HG03354 (cell line): Measurements from ENCODE around the gene PDE12.
"Not testable (repeated sequence)": the region's sequence is repeated elsewhere in the genome, so short reads cannot be mapped to it uniquely, and the experiment has no call there.

Experiments
- ATAC-seq: cut with Tn5 transposase; IDR thresholded peaks from one replicate; pipeline ENCODE4 v1.9.1; 2021; ENCODE audit warnings: mild to moderate bottlenecking; ENCODE audit not compliant: unreplicated experiment, poor library complexity, severe bottlenecking

PDE12 gene

GRCh38 chr3:57582474-57583168, 26.5 kb downstream of the PDE12 start:
- no peak for ATAC-seq

GRCh38 chr3:57583544-57583943, 27.5 kb downstream of the PDE12 start:
- ATAC-seq: no peak

- ATAC-seq: no peak
These were observed 30.7 kb downstream of the PDE12 start for GRCh38 chr3:57586778-57587177.

- no peak for ATAC-seq
These were observed 31.8 kb downstream of the PDE12 start for GRCh38 chr3:57587905-57588304.

GRCh38 chr3:57592306-57592705, 36.2 kb downstream of the PDE12 start:
- ATAC-seq: no peak

- ATAC-seq: no peak
These were observed 38.1 kb downstream of the PDE12 start for GRCh38 chr3:57594144-57594543.

- ATAC-seq: no peak
These were observed 38.5 kb downstream of the PDE12 start for GRCh38 chr3:57594576-57594975.

GRCh38 chr3:57596495-57597126, 40.5 kb downstream of the PDE12 start:
- no peak for ATAC-seq

GRCh38 chr3:57597127-57597923, 41.3 kb downstream of the PDE12 start, which contains the start of gene ARF4:
Gene ARF4 (minus strand): TSS chr3:57597344. CDS start chr3:57597140, 204 bp downstream.
- ATAC-seq: peak; percentile 94

- ATAC-seq: no peak
These were observed 42.8 kb downstream of the PDE12 start for GRCh38 chr3:57598765-57599360.

GRCh38 chr3:57600195-57600594, 44.1 kb downstream of the PDE12 start:
- no peak for ATAC-seq

GRCh38 chr3:57604971-57605370, 48.9 kb downstream of the PDE12 start:
- ATAC-seq: no peak

- no peak for ATAC-seq
These were observed 49.6 kb downstream of the PDE12 start for GRCh38 chr3:57605683-57606082.

- not testable (repeated sequence) for ATAC-seq
These were observed 55.8 kb downstream of the PDE12 start for GRCh38 chr3:57611870-57612269.

- no peak for ATAC-seq
These were observed 60.2 kb downstream of the PDE12 start for GRCh38 chr3:57616233-57616632.
